ENCODE data around the gene ALG8. TPM values are rescaled to one million over a fixed set of nuclear protein-coding genes. Genes with fewer than 3 reads are reported as not detected.

The ALG8 gene
- total and polyA plus RNA-seq, 2 experiments from 2014 or later = 94.3 to 130 TPM

GRCh38 chr11:78161962-78162371 is 22.5 kb upstream of the ALG8 start:
- Histone ChIP-seq H3F3A (replicated peaks; ENCODE audit: low read depth) (no peaks in the 10 kb centered on the region), H3K79me2 (replicated peaks; ENCODE audit: insufficient read depth) (no peaks in the 10 kb centered on the region), H4K20me1 (replicated peaks; ENCODE audit: insufficient read depth) (no peaks in the 10 kb centered on the region), H3K4me1 (ENCODE audit: insufficient read depth) (no peaks in the 10 kb centered on the region), H2AFZ (no peak overlapping the region), H3K27ac (ENCODE audit: low read depth) (no peak overlapping the region), H3K36me3 (ENCODE audit: insufficient read depth) (no peaks in the 10 kb centered on the region), H3K27me3 (ENCODE audit: insufficient read depth) (no peaks in the 10 kb centered on the region), H3K9me2 (ENCODE audit: insufficient read depth) (no peaks in the 10 kb centered on the region), H3K4me3 (no peak overlapping the region), H3K4me2 (no peak overlapping the region)
- ATAC-seq = no peak
- H3K9me3 Mint-ChIP-seq = no peaks in the 10 kb centered on the region
- H3K36me3 Mint-ChIP-seq (ENCODE audit: low read depth) = no peaks in the 10 kb centered on the region
- no peak for TF ChIP-seq ZNF331 (CRISPR knock-in tag; IDR thresholded peaks at IDR 0.05; ENCODE audit: low read depth)
- TF ChIP-seq CREB1 (CRISPR knock-in tag; IDR thresholded peaks at IDR 0.05; ENCODE audit: low read depth) = no peak
- no peak for TF ChIP-seq POLR2AphosphoS5 (IDR thresholded peaks at IDR 0.05; ENCODE audit: low read depth)
- TF ChIP-seq CTCF (conservative IDR thresholded peaks at IDR 0.05; ENCODE audit: low read depth in 2 of 2) = no peak
- no peak for TF ChIP-seq STAT1 (IDR thresholded peaks at IDR 0.05; ENCODE audit: unreplicated experiment)
- TF ChIP-seq JUNB (IDR thresholded peaks at IDR 0.05; ENCODE audit: unreplicated experiment) = no peak
- no peak for TF ChIP-seq EZH2 (IDR thresholded peaks at IDR 0.05; ENCODE audit: low read depth, unreplicated experiment)
- no peak for TF ChIP-seq ETS1 (IDR thresholded peaks at IDR 0.05)
- no peak for TF ChIP-seq ZNF114 (CRISPR knock-in tag; IDR thresholded peaks at IDR 0.05)
- no peak for TF ChIP-seq REST (IDR thresholded peaks at IDR 0.05; ENCODE audit: unreplicated experiment)
- no peak for TF ChIP-seq EZH2phosphoT487 (IDR thresholded peaks at IDR 0.05; ENCODE audit: unreplicated experiment)
- no peak for TF ChIP-seq NANOG (IDR thresholded peaks at IDR 0.05; ENCODE audit: borderline replicate concordance)
- no peak for TF ChIP-seq ZNF462 (CRISPR knock-in tag; IDR thresholded peaks at IDR 0.05)
- H3K27me3 Mint-ChIP-seq (ENCODE audit: insufficient read depth, low read depth, poor library complexity) = no peaks in the 10 kb centered on the region
- DNase-seq (ENCODE audit: low spot score) = no peak
- H3K4me3 Mint-ChIP-seq = no peak overlapping the region
- no peaks in the 10 kb centered on the region for H3K4me1 Mint-ChIP-seq
- no peak overlapping the region for H3K27ac Mint-ChIP-seq

All from GM23338 (cell line).